GM12878 (cell line): ENCODE data around the gene SUSD1. TPM values are rescaled to one million over a fixed set of nuclear protein-coding genes. Genes with fewer than 3 reads are reported as not detected.

Experiments used
- ATAC-seq: fragments of 200-7000 bp; cut with Tn5 transposase; 3 replicates; pipeline ENCODE4 v1.9.1; 2020; ENCODE audit warnings: mild to moderate bottlenecking, moderate library complexity
- BruUV-seq: library from RNA; stranded (reverse); fragments of 400-500 nt; replicated peaks from 2 replicates; lab custom pipeline; 2021; lab: Mats Ljungman, UMichigan
- CTCF ChIA-PET: fragments of 300-600 bp; sonication (Branson Sonifier 250); formaldehyde crosslinking; extraction: SDS; loops from one replicate; lab custom pipeline; 2021; ENCODE audit warnings: inconsistent platforms; lab: Yijun Ruan, JAX
- POLR2A ChIA-PET: fragments of 350-600 bp; formaldehyde crosslinking; extraction: SDS; loops from one replicate; lab custom pipeline; 2021; ENCODE audit warnings: inconsistent platforms; lab: Charles Lee
- RAD21 ChIA-PET: fragments of 300-600 bp; sonication (Branson Sonifier 250); formaldehyde crosslinking; loops from one replicate; lab custom pipeline; 2023; ENCODE audit warnings: antibody characterized with exemption; ENCODE audit not compliant: unreplicated experiment; lab: Charles Lee
- SMC1A ChIA-PET: fragments of 300-600 bp; sonication (Branson Sonifier 250); formaldehyde crosslinking; loops from one replicate; lab custom pipeline; 2023; ENCODE audit not compliant: unreplicated experiment, uncharacterized antibody; lab: Charles Lee
- DNase-seq: peaks from one replicate; pipeline ENCODE4 v3.0.0-alpha.2; 2011; ENCODE audit warnings: low read depth, low spot score
- FAIRE-seq: peaks from 3 replicates; lab custom pipeline; 2011; peaks lifted over from hg19 to GRCh38; lab: Jason Lieb, UNC
- H2AFZ ChIP-seq: 2 replicates; pipeline ENCODE4 v1.6.0; 2011; ENCODE audit warnings: low read depth, low read length, control low read depth; ENCODE audit not compliant: control insufficient read depth
- H3K27ac ChIP-seq: 2 replicates; pipeline ENCODE4 v1.5.1; 2011; ENCODE audit warnings: control low read depth; ENCODE audit not compliant: control insufficient read depth, insufficient read depth
- H3K27me3 ChIP-seq, 2 experiments: replicated peaks in 1 of 2; 2 replicates each; pipeline versions ENCODE4 v1.6.0 to v1.6.1; 2011; ENCODE audit warnings: low read length in 1 of 2; ENCODE audit not compliant: control insufficient read depth in 2 of 2, insufficient read depth in 2 of 2
- H3K36me3 ChIP-seq, 2 experiments: 2 replicates each; pipeline ENCODE4 v1.5.1; 2011; ENCODE audit warnings: low read length in 1 of 2; ENCODE audit not compliant: control insufficient read depth in 2 of 2, insufficient read depth in 2 of 2
- H3K4me1 ChIP-seq: 2 replicates; pipeline ENCODE4 v1.6.1; 2011; ENCODE audit warnings: mild to moderate bottlenecking, low read length, moderate library complexity, mixed read lengths; ENCODE audit not compliant: control insufficient read depth, insufficient read depth
- H3K4me2 ChIP-seq: 2 replicates; pipeline ENCODE4 v1.6.0; 2011; ENCODE audit warnings: control low read depth; ENCODE audit not compliant: control insufficient read depth, insufficient read depth
- H3K4me3 ChIP-seq: fragments of 200-600 bp; sonication (generic); 2 replicates; pipeline ENCODE4 v1.5.1; 2016
- H3K79me2 ChIP-seq: 2 replicates; pipeline ENCODE4 v1.6.0; 2011; ENCODE audit warnings: low read length; ENCODE audit not compliant: control insufficient read depth, insufficient read depth
- H3K9ac ChIP-seq: 2 replicates; pipeline ENCODE4 v1.8.0; 2011; ENCODE audit warnings: low read length, control low read depth, mixed read lengths; ENCODE audit not compliant: control insufficient read depth, insufficient read depth
- H3K9me3 ChIP-seq: replicated peaks from 3 replicates; pipeline ENCODE4 v1.5.1; 2011; ENCODE audit warnings: mild to moderate bottlenecking, low read length; ENCODE audit not compliant: control insufficient read depth, insufficient read depth
- H4K20me1 ChIP-seq: 2 replicates; pipeline ENCODE4 v1.6.0; 2011; ENCODE audit not compliant: control insufficient read depth, insufficient read depth
- ASH2L ChIP-seq: fragments of 300-600, 200-600 bp; sonication (generic); IDR thresholded peaks from 2 replicates; pipeline ENCODE4 v1.6.1; 2017; ENCODE audit warnings: low read depth, mild to moderate bottlenecking, borderline replicate concordance
- EP300 ChIP-seq, 2 experiments: fragments of 150-350 bp in 1 of 2; IDR thresholded peaks; 2 replicates each; pipeline ENCODE4 v1.6.1; 2011 to 2012; ENCODE audit warnings: low read depth in 2 of 2, low read length in 2 of 2, borderline replicate concordance in 1 of 2, improper control_type of control experiment in 1 of 2, inconsistent platforms in 1 of 2; ENCODE audit not compliant: control insufficient read depth in 1 of 2
- IRF4 ChIP-seq: IDR thresholded peaks from 2 replicates; pipeline ENCODE4 v1.6.1; 2011; ENCODE audit warnings: low read depth, low read length
- KDM1A ChIP-seq: fragments of 200-600 bp; sonication (generic); IDR thresholded peaks from 2 replicates; pipeline ENCODE4 v1.6.1; 2016; ENCODE audit warnings: borderline replicate concordance
- MTA3 ChIP-seq: IDR thresholded peaks from 2 replicates; pipeline ENCODE4 v1.6.1; 2012; ENCODE audit warnings: low read length, inconsistent platforms, borderline replicate concordance
- NFYA ChIP-seq: IDR thresholded peaks from 2 replicates; pipeline ENCODE4 v1.6.1; 2011; ENCODE audit warnings: low read depth, mild to moderate bottlenecking, low read length, improper control_type of control experiment, borderline replicate concordance
- POLR2A ChIP-seq: IDR thresholded peaks from 2 replicates; pipeline ENCODE4 v1.6.1; 2011; ENCODE audit warnings: low read depth, mild to moderate bottlenecking, low read length
- RELA ChIP-seq: fragments of 450-650 bp; IDR thresholded peaks from 2 replicates; pipeline ENCODE4 v1.8.0; 2014; ENCODE audit warnings: borderline replicate concordance; ENCODE audit not compliant: partially characterized antibody
- STAT1 ChIP-seq: fragments of 450-650 bp; conservative IDR thresholded peaks from 2 replicates; pipeline ENCODE4 v1.6.1; 2014; ENCODE audit warnings: antibody characterized with exemption, mild to moderate bottlenecking
- ZNF622 ChIP-seq: fragments of 450-650 bp; IDR thresholded peaks from 2 replicates; pipeline ENCODE4 v1.6.1; 2017; ENCODE audit warnings: mild to moderate bottlenecking, inconsistent platforms
- WGBS: methylation state at CpG from one replicate; pipeline ENCODE4 v1.1.6; 2016; ENCODE audit warnings: low lambda C conversion rate; ENCODE audit not compliant: insufficient replicate concordance, insufficient coverage; ENCODE audit errors: missing lambda C conversion rate; 5-methylcytosine and 5-hydroxymethylcytosine counted together
- in situ Hi-C: fragments of 300-500 bp; cut with MboI; formaldehyde crosslinking; loops from 9 replicates; pipeline ENCODE4 v1.14.3; 2018; ENCODE audit warnings: mixed read lengths
- intact Hi-C: fragments of 100-400 bp; cut with micrococcal nuclease; formaldehyde crosslinking; loops from one replicate; pipeline ENCODE4 v1.14.2; 2022; ENCODE audit not compliant: unreplicated experiment
- polyA plus RNA-seq, 11 experiments: library from polyadenylated mRNA; depleted of rRNA in 4 of 11; unstranded in 6 of 11; stranded (reverse) in 5 of 11; fragments of >200 nt; fragmentation: Nextera tagmentation in 4 of 11; fragmentation: Illumina TruSeq in 1 of 11; extraction: Ambion mirVana in 4 of 11; extraction: Trizol in 1 of 11; gene quantifications; 1 replicate in 1 of 11; 2 replicates in 10 of 11; pipeline versions ENCODE4 v1.2.1 to v1.2.3, GENCODE V29; 2011 to 2016; ENCODE audit warnings: inconsistent platforms in 2 of 11, missing spikeins in 2 of 11, low read depth in 1 of 11
- total RNA-seq, 4 experiments: library from RNA; depleted of rRNA in 3 of 4; stranded (reverse); fragments of >200 nt in 3 of 4; fragmentation: Illumina TruSeq in 1 of 4; extraction: Trizol in 1 of 4; gene quantifications; 2 replicates each; pipeline versions ENCODE4 v1.2.1 to v1.2.3, GENCODE V29; 2013 to 2021
- TF ChIP-seq, protein P1 (sequence below): fragments of 450-650 bp; IDR thresholded peaks from 2 replicates; pipeline ENCODE4 v1.6.1; 2017; ENCODE audit warnings: mild to moderate bottlenecking, moderate library complexity
- TF ChIP-seq, protein P2 (sequence below): fragments of 450-650 bp; IDR thresholded peaks from 2 replicates; pipeline ENCODE4 v1.6.1; 2017; ENCODE audit warnings: borderline replicate concordance
- TF ChIP-seq, protein P3 (sequence below): fragments of 150-350 bp; IDR thresholded peaks from 2 replicates; pipeline ENCODE4 v1.6.1; 2016; ENCODE audit warnings: low read depth, low read length

Gene SUSD1
- total and polyA plus RNA-seq, 10 of the 15 experiments (the other 5 are each of a cell fraction or from before 2014, with no cell fraction given): 6.7 to 20.8 (median 13.2) TPM

DNA sequence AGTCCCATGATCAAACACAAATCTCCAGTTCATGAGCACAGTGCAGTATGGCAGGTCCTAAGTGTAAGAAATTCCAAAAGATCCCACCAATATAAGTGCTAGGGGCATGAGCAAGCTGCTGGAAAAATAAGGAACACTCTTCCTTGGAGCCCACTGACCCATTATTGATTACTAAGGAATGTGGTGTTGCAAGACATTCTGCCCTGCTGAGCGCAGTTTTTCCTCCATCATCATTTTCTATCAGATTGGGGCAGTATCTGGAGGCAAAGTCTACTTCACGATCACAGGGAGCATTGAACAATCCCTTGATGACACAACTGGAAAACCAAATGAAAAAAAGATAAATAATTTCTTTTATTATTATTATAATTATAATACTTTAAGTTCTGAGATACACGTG, 149.2 kb downstream of the SUSD1 start (continued):
- TF ChIP-seq, protein P1, sequence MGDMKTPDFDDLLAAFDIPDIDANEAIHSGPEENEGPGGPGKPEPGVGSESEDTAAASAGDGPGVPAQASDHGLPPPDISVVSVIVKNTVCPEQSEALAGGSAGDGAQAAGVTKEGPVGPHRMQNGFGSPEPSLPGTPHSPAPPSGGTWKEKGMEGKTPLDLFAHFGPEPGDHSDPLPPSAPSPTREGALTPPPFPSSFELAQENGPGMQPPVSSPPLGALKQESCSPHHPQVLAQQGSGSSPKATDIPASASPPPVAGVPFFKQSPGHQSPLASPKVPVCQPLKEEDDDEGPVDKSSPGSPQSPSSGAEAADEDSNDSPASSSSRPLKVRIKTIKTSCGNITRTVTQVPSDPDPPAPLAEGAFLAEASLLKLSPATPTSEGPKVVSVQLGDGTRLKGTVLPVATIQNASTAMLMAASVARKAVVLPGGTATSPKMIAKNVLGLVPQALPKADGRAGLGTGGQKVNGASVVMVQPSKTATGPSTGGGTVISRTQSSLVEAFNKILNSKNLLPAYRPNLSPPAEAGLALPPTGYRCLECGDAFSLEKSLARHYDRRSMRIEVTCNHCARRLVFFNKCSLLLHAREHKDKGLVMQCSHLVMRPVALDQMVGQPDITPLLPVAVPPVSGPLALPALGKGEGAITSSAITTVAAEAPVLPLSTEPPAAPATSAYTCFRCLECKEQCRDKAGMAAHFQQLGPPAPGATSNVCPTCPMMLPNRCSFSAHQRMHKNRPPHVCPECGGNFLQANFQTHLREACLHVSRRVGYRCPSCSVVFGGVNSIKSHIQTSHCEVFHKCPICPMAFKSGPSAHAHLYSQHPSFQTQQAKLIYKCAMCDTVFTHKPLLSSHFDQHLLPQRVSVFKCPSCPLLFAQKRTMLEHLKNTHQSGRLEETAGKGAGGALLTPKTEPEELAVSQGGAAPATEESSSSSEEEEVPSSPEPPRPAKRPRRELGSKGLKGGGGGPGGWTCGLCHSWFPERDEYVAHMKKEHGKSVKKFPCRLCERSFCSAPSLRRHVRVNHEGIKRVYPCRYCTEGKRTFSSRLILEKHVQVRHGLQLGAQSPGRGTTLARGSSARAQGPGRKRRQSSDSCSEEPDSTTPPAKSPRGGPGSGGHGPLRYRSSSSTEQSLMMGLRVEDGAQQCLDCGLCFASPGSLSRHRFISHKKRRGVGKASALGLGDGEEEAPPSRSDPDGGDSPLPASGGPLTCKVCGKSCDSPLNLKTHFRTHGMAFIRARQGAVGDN: no peak
- TF ChIP-seq STAT1 (no peak), MTA3 (no peak)

DNA sequence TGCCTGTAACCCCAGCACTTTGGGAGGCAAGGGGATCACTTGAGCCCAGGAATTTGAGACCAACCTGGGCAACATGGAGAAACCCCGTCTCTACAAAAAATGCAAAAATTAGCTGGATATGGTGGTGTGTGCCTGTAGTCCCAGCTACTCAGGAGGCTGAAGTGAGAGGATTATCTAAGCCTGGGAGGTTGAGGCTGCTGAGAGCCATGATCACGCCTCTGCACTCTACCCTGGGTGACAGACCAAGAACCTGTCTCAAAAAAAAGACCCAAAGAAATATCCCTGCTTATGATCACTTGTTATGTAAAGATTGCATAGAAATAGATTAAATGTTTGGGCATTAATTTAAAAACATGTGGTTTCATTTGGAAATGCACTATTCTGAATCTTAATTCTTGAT, 153.4 kb downstream of the SUSD1 start:
- Histone ChIP-seq H2AFZ (no peak overlapping the region), H3K27me3 (no peaks in the 10 kb centered on the region), H3K79me2 (peaks cover 7% of the 10 kb centered on the region), H3K9me3 (no peaks in the 10 kb centered on the region; the same call in 2 of the 3 replicates), H3K4me2 (peak overlapping the region; percentile 17), H3K36me3 (no peaks in the 10 kb centered on the region), H4K20me1 (no peaks in the 10 kb centered on the region), H3K9ac (no peak overlapping the region; the same call in 1 of the 2 replicates), H3K27ac (peak overlapping the region; percentile 63), H3K4me1 (peaks cover 33% of the 10 kb centered on the region), H3K4me3 (no peak overlapping the region; the same call in 1 of the 2 replicates)
- 95% methylated on average over 2 of the region's 2 CpGs for WGBS
- intact Hi-C loops: no loop called here
- DNase-seq: no peak
- ChIA-PET RAD21 (interaction anchor here (0.9 to 6.9 kb wide), 14 partner anchors 10 to 107 kb away, joined by 3 to 72 read pairs (median 6); no protein-coding TSS in a partner anchor), SMC1A (interaction anchor here (0.7 to 13.8 kb wide), 23 partner anchors 9 to 125 kb away, joined by 3 to 311 read pairs (median 4); partner anchors contain the start of gene UGCG), POLR2A (interaction anchor here (0.5 to 4.0 kb wide), 11 partner anchors 8 to 124 kb away, joined by 3 to 25 read pairs (median 4); partner anchors contain the start of gene UGCG), CTCF (interaction anchor here (0.5 to 2.5 kb wide), 10 partner anchors 9 to 122 kb away, joined by 3 to 17 read pairs (median 5); no protein-coding TSS in a partner anchor)
- ATAC-seq: peak; percentile 30
- no TSS peak for BruUV-seq
- in situ Hi-C loops: loop anchor here (25.0 kb wide), 1 partner anchor 1884 kb away; no protein-coding TSS in a partner anchor
- no peak for FAIRE-seq
- TF ChIP-seq NFYA (no peak), RELA (no peak), IRF4 (no peak), KDM1A (no peak), EP300 (IDR thresholded peaks at IDR 0.05; ENCODE audit: borderline replicate concordance in 1 of 2, control insufficient read depth in 1 of 2, low read depth in 2 of 2, low read length in 2 of 2) (no peak), ZNF622 (no peak), POLR2A (no peak), ASH2L (no peak)
- TF ChIP-seq, protein P2, sequence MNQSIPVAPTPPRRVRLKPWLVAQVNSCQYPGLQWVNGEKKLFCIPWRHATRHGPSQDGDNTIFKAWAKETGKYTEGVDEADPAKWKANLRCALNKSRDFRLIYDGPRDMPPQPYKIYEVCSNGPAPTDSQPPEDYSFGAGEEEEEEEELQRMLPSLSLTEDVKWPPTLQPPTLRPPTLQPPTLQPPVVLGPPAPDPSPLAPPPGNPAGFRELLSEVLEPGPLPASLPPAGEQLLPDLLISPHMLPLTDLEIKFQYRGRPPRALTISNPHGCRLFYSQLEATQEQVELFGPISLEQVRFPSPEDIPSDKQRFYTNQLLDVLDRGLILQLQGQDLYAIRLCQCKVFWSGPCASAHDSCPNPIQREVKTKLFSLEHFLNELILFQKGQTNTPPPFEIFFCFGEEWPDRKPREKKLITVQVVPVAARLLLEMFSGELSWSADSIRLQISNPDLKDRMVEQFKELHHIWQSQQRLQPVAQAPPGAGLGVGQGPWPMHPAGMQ: no peak
- TF ChIP-seq, protein P3, sequence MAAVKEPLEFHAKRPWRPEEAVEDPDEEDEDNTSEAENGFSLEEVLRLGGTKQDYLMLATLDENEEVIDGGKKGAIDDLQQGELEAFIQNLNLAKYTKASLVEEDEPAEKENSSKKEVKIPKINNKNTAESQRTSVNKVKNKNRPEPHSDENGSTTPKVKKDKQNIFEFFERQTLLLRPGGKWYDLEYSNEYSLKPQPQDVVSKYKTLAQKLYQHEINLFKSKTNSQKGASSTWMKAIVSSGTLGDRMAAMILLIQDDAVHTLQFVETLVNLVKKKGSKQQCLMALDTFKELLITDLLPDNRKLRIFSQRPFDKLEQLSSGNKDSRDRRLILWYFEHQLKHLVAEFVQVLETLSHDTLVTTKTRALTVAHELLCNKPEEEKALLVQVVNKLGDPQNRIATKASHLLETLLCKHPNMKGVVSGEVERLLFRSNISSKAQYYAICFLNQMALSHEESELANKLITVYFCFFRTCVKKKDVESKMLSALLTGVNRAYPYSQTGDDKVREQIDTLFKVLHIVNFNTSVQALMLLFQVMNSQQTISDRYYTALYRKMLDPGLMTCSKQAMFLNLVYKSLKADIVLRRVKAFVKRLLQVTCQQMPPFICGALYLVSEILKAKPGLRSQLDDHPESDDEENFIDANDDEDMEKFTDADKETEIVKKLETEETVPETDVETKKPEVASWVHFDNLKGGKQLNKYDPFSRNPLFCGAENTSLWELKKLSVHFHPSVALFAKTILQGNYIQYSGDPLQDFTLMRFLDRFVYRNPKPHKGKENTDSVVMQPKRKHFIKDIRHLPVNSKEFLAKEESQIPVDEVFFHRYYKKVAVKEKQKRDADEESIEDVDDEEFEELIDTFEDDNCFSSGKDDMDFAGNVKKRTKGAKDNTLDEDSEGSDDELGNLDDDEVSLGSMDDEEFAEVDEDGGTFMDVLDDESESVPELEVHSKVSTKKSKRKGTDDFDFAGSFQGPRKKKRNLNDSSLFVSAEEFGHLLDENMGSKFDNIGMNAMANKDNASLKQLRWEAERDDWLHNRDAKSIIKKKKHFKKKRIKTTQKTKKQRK: no peak
